Tibial artery (tissue), 4 donors: ENCODE results near the gene KIAA0930.

Experiments used
- DNase-seq, 2 donors: peaks; one replicate each; pipeline ENCODE4 v3.0.0-alpha.2; 2019
- H3K27ac ChIP-seq, 2 donors: fragments of 200-600 bp; sonication (generic) in 1 of 2; 1 replicate in 1 of 2; 2 replicates in 1 of 2; pipeline ENCODE4 v1.5.1; 2018 to 2019; ENCODE audit warnings: mild to moderate bottlenecking in 1 of 2
- H3K27me3 ChIP-seq, 2 donors: fragments of 200-600 bp; sonication (generic) in 1 of 2; one replicate each; pipeline versions ENCODE4 v1.5.1 to v1.6.0; 2016 to 2019
- H3K36me3 ChIP-seq, 3 donors: fragments of 200-600 bp; sonication (generic) in 2 of 3; one replicate each; pipeline ENCODE4 v1.5.1; 2016 to 2019; ENCODE audit warnings: mild to moderate bottlenecking in 2 of 3
- H3K4me1 ChIP-seq, 4 donors: fragments of 200-600 bp; sonication (generic) in 2 of 4; 1 replicate in 3 of 4; 2 replicates in 1 of 4; pipeline ENCODE4 v1.5.1; 2016 to 2019
- H3K4me3 ChIP-seq, 2 donors: fragments of 200-600 bp; sonication (generic) in 1 of 2; 1 replicate in 1 of 2; 2 replicates in 1 of 2; pipeline ENCODE4 v1.5.1; 2018 to 2019; ENCODE audit warnings: mild to moderate bottlenecking in 2 of 2
- H3K9me3 ChIP-seq, 3 donors: fragments of 200-600 bp; sonication (generic) in 1 of 3; one replicate each; pipeline ENCODE4 v1.5.1; 2016 to 2019
- intact Hi-C: fragments of 100-400 bp; cut with DNase I; formaldehyde crosslinking; loops from one replicate; pipeline ENCODE4 v1.15.0; 2023; ENCODE audit warnings: low total_unique reads
- TF ChIP-seq, protein P1 (sequence below), 2 experiments: fragments of 200-600 bp in 1 of 2; fragments of 450-650 bp in 1 of 2; IDR thresholded peaks; one replicate each; pipeline ENCODE4 v1.5.1; 2017 to 2019; ENCODE audit warnings: antibody characterized with exemption in 2 of 2, mild to moderate bottlenecking in 1 of 2, moderate library complexity in 1 of 2

The KIAA0930 gene

DNA sequence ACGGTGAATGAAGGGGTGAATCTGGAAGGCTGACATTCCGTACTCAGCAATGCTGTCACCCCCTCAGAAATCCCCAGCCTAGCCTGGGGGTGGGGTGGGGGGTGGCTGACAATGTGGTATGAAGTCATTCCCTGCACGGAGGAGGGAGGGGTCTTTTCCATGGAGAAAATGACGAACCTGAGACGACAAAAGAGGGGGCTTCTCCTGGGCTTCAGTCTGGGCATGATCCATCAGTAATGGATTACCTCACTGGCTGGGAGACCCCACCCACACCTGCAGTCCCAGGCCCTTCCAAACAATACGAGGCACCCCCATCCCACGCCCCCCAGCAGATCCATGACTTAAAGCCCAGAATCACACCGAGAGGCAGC, 1.0 kb downstream of the KIAA0930 start:
- intact Hi-C loops = loop anchor here (1.0 kb wide), 1 partner anchor 70 kb away; the partner anchor contains the start of gene FAM118A
- Histone ChIP-seq H3K9me3 (no peaks in the 10 kb centered on the region), H3K4me1 (peaks cover 0 to 21% (median 17%) of the 10 kb centered on the region in 4 donors), H3K27ac (peak overlapping the region in 1 of 2 donors; percentile 60), H3K36me3 (peaks cover 0 to 9% (median 0%) of the 10 kb centered on the region in 3 donors), H3K27me3 (no peaks in the 10 kb centered on the region), H3K4me3 (peak overlapping the region; percentile 73 to 84)
- DNase-seq = no peak
- TF ChIP-seq, protein P1, sequence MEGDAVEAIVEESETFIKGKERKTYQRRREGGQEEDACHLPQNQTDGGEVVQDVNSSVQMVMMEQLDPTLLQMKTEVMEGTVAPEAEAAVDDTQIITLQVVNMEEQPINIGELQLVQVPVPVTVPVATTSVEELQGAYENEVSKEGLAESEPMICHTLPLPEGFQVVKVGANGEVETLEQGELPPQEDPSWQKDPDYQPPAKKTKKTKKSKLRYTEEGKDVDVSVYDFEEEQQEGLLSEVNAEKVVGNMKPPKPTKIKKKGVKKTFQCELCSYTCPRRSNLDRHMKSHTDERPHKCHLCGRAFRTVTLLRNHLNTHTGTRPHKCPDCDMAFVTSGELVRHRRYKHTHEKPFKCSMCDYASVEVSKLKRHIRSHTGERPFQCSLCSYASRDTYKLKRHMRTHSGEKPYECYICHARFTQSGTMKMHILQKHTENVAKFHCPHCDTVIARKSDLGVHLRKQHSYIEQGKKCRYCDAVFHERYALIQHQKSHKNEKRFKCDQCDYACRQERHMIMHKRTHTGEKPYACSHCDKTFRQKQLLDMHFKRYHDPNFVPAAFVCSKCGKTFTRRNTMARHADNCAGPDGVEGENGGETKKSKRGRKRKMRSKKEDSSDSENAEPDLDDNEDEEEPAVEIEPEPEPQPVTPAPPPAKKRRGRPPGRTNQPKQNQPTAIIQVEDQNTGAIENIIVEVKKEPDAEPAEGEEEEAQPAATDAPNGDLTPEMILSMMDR (IDR thresholded peaks at IDR 0.05) = no peak

DNA sequence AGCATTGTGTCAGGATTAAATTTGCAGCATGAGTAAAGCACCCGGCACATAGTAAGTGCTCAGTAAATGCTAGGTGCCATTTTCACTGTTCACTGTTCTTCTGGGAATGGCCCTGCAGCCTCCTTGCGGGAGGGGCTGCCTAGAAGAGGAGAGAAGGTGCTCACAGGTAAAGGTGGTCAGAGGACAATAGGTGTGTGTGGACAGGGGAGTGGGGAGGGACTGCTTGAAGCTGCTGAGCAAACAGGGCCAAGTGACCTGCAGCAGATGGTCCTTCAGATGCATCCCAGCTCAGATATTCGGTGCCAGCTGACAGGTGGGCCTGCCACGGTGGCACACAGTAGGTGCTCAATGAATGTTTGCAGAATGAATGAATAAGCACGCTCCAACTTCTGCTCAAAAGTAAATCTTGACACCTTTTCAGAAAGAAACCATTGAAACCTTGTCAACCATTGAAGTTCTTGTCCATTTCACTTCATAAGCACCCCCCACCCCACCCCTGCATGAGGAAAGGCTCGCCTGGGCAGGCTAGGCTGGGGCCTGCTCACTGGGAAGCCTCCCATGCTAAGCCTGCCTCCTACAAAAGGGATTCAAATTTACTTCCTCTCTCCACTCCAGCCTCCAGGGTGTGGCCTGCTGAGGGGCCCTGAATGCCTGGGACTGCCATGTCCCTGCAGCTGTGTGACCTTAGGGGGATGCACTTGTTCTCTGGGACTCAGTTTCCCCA, 1.6 kb downstream of the KIAA0930 start:
- Histone ChIP-seq H3K27ac (peak overlapping the region in 1 of 2 donors; percentile 60), H3K27me3 (no peaks in the 10 kb centered on the region), H3K4me3 (peak overlapping the region; percentile 73 to 84), H3K36me3 (peaks cover 0 to 9% (median 0%) of the 10 kb centered on the region in 3 donors), H3K4me1 (peaks cover 0 to 21% (median 17%) of the 10 kb centered on the region in 4 donors), H3K9me3 (no peaks in the 10 kb centered on the region)
- TF ChIP-seq, protein P1 (IDR thresholded peaks at IDR 0.05) = no peak
- DNase-seq = no peak
- intact Hi-C loops = no loop called here

DNA sequence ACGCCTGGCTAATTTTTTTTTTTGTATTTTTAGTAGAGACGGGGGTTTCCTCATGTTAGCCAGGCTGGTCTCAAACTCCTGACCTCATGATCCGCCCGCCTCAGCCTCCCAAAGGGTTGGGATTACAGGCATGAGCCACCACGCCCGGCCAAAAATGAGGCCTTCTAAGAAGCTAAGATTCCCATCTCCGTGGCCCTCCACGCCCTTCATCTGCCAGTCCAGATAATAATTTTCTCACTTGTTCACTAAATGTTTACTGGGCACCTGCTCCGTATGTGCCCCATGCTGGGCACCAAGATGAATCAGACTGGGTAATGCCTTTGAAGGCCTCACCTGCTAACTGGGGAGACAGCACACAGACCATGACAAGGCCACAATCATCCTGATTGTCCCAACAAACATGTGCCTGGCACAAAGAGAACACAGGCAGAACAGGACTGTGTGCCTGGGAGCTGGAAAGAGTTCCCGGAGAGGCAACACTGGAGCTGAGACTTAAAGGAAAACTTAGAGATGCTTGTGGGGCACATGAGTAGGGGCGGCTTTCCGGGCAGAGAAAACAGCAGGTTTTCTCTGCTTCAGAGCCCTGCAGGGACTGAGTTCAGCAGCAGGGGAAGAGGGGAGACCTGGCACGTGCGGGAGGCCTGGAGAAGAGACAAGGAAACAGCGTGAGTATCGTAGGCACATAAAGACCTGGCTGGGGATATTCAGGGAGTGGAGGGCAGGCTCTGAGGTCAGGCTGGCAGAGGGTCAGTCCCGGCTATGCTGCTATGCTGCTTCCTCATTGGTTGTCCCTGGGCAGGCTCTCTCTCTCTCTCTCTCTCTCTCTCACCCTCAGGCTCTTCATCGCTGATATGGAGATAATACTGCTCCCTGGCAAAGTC, 2.4 kb downstream of the KIAA0930 start:
- TF ChIP-seq, protein P1 (IDR thresholded peaks at IDR 0.05) = no peak
- Histone ChIP-seq H3K4me3 (no peak overlapping the region), H3K27me3 (no peaks in the 10 kb centered on the region), H3K4me1 (peaks cover 0 to 21% (median 17%) of the 10 kb centered on the region in 4 donors), H3K9me3 (no peaks in the 10 kb centered on the region), H3K36me3 (peaks cover 0 to 9% (median 0%) of the 10 kb centered on the region in 3 donors), H3K27ac (no peak overlapping the region)
- DNase-seq = no peak
- intact Hi-C loops = no loop called here

DNA sequence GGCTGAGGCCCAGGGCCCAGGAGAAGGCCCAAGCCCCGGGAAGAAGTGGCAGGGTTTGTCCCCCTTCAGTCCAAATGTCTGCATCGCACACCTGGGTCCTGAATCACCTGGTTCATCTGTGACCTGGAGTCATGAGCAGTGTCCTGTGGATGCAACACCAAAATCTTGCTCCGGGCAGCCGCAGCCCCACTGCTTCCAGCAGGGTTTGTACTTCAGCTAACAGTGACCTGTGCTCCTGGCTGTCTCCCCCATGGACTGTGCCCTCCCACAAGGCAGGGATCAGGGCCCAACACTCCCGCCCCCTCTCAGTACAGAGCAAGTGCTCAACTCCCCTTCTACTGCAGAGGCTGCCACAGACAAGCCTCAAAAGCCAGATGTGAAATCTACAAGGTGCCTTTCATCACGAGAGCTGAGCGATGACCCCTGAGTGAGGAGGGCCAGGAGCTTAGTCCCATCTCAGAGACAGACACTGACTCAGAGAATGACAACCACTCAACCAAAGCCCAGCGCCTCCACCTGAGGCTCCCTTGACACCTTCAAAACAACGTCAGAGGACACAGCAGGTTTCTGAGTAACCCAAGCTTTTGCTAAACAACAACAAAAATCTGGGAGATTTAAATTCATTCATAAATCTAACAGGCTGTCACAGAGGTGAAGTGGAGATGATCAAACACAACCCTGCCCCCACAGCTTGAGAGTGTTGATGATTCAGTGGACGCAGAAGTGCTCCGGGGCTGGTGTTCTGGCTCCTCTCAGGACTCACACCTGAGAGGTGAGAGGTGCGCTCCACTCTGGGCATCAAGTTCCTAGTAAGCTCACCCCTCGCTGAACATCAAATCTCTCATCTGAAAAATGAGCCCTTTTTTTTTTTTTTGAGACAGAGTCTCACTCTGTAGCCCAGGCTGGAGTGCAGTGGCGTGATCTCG, 3.4 kb downstream of the KIAA0930 start:
- no peak for DNase-seq
- TF ChIP-seq, protein P1 (IDR thresholded peaks at IDR 0.05) = no peak
- Histone ChIP-seq H3K4me3 (no peak overlapping the region), H3K27me3 (no peaks in the 10 kb centered on the region), H3K27ac (no peak overlapping the region), H3K9me3 (no peaks in the 10 kb centered on the region), H3K36me3 (peaks cover 0 to 9% (median 0%) of the 10 kb centered on the region in 3 donors), H3K4me1 (peaks cover 0 to 21% (median 17%) of the 10 kb centered on the region in 4 donors)
- intact Hi-C loops = no loop called here

DNA sequence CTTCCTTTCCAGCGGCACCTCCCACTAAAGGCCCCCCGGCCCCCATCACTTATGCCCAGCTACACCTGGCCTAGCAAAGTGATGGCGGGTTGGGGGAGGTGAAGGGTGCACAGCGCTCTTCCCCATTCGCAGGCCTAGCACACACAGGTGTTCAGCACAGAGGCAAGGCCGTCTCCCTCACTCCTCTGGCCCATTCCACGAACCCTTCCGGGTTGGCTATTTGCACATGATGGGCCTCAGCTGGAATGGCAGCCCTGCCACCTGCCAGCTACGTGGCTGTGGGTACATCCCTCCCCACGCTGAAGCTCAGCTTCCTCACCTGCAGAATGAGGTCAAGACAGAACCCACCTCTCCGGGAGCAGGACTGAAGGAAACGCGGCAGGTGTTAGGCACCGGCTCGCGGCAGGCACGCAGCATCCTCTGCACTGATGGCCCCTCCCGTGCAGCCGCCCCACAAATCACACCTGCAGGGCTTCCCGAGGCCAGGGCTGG, 4.8 kb downstream of the KIAA0930 start:
- TF ChIP-seq, protein P1 (IDR thresholded peaks at IDR 0.05) = no peak
- H3K27ac ChIP-seq = no peak overlapping the region
- H3K9me3 ChIP-seq = no peaks in the 10 kb centered on the region
- intact Hi-C loops = no loop called here
- H3K27me3 ChIP-seq = no peaks in the 10 kb centered on the region
- peaks cover 0 to 9% (median 0%) of the 10 kb centered on the region in 3 donors for H3K36me3 ChIP-seq
- H3K4me3 ChIP-seq = no peak overlapping the region
- peaks cover 0 to 16% (median 12%) of the 10 kb centered on the region in 4 donors for H3K4me1 ChIP-seq
- DNase-seq = peak in 1 of 2 donors; percentile 52
